GM06990 (cell line): ENCODE measurements around the gene CLEC1B.
A peak's percentile ranks its signal among the peaks of the same experiment; 100 is the strongest.

Experiments
- DNase-seq: peaks from one replicate; pipeline ENCODE4 v3.0.0-alpha.2; 2011; ENCODE audit not compliant: insufficient read length; ENCODE audit errors: extremely low read depth
- H3K27me3 ChIP-seq: replicated peaks from 2 replicates; pipeline ENCODE4 v1.6.0; 2011; ENCODE audit warnings: low read length; ENCODE audit not compliant: control insufficient read depth, insufficient read depth
- H3K36me3 ChIP-seq: 2 replicates; pipeline ENCODE4 v1.5.1; 2011; ENCODE audit warnings: low read length; ENCODE audit not compliant: control insufficient read depth, insufficient read depth
- H3K4me3 ChIP-seq: replicated peaks from 2 replicates; pipeline ENCODE4 v1.5.1; 2011; ENCODE audit warnings: low read depth, mild to moderate bottlenecking, control low read depth, low read length
- CTCF ChIP-seq: IDR thresholded peaks from 2 replicates; pipeline ENCODE4 v1.5.1; 2011; ENCODE audit warnings: low read length, control low read depth, mild to moderate bottlenecking, inconsistent platforms; ENCODE audit not compliant: insufficient read depth, poor library complexity, severe bottlenecking

CLEC1B gene

DNA sequence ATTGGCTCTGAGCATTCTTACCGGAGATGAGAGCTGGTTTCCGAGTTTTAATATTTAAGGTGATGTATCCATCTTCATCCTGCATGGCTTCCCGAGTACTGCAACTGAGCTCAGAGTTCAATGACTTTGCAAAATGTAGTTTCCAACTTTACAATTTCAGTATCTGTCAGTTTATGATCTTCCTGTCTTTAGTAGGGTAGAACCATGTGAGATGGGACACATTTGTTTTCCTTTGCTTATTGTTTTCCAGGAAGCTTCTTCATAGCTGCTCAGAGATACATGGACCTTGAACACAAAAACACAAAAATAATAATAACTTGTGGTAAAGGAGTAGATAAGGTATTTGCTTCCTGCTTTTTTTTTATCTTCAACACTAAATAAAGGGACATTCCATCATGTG, at the start of gene CLEC1B:
TSS of gene CLEC1B (minus strand) at position 106 of the 400 bp plus-strand sequence. CDS start at position 85, 21 bp downstream.
- H3K4me3 ChIP-seq = no peak within 1 kb of the TSS
- TF ChIP-seq CTCF = no peak
- H3K36me3 ChIP-seq = no peaks in the 10 kb centered on the region
- DNase-seq = no peak
- H3K27me3 ChIP-seq = no peaks in the 10 kb centered on the region; the same call in 1 of the 2 replicates

GRCh38 chr12:10048526-10048925, 49.6 kb upstream of the CLEC1B start:
- DNase-seq = no peak
- no peaks in the 10 kb centered on the region for H3K36me3 ChIP-seq
- H3K4me3 ChIP-seq = no peak overlapping the region
- no peak for TF ChIP-seq CTCF
- no peaks in the 10 kb centered on the region for H3K27me3 ChIP-seq

DNA sequence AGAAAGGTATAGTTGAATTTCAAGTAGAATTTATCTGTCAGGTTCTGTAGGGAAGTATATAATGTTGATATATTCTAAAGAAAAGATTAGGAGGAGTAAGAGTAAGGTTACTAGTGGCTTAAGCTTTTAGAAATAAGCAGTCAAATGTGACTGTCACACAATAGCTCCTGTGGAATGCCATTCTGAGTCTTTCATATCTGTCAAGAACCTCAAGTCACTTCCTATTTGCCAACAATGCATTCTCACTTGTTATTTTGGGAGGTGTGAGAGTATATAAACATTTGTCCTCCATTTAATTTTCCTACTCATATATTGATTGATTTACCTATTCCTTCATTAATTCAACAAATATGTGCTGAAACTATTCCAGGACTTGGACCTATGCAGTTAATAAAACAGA, 43.2 kb upstream of the CLEC1B start:
- no peak for TF ChIP-seq CTCF
- Histone ChIP-seq H3K27me3 (no peaks in the 10 kb centered on the region), H3K36me3 (no peaks in the 10 kb centered on the region), H3K4me3 (no peak overlapping the region)
- no peak for DNase-seq

DNA sequence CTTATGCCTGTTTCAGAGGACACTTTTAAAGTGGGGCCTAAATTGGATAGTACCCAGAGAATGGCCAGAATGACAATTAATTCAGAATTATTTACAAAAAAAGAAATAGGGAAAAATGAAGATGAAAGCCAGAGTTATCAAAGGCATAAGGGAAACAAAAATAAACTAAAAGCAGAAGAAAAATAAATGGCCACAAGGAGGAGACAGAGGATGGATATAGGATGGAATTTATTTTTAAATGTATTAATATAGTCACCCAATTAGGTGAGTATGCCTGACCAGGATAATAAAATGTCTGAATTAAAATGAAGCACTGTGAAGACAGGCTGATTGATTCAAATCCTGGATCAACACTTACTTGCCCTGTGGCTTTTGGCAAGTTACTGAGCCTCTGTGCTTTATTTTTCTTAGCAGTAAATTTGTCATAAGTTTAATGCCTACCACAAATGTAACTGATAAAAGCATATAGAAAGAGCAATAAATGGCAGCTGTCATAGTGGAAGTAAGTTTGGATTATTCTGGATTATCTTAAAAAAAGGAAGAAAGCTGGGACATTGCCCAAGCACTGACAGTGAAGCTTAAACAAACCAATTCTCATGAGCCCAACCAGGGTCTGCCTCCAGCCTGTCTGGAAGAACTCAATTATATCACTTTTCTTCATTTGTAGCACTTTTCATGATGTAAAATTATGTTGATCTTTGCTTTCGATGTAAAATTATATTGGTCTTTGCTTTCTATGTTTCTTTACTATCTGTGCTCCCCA, 35.0 kb upstream of the CLEC1B start:
- H3K4me3 ChIP-seq = no peak overlapping the region
- peaks cover 2% of the 10 kb centered on the region; the same call in 1 of the 2 replicates for H3K27me3 ChIP-seq
- no peak for DNase-seq
- H3K36me3 ChIP-seq = no peaks in the 10 kb centered on the region
- TF ChIP-seq CTCF = peak; percentile 42

GRCh38 chr12:10031771-10032175, 32.9 kb upstream of the CLEC1B start:
- Histone ChIP-seq H3K4me3 (no peak overlapping the region), H3K36me3 (no peaks in the 10 kb centered on the region), H3K27me3 (peaks cover 2% of the 10 kb centered on the region; the same call in 1 of the 2 replicates)
- TF ChIP-seq CTCF = no peak
- no peak for DNase-seq

GRCh38 chr12:10031321-10031720, 32.4 kb upstream of the CLEC1B start:
- H3K4me3 ChIP-seq = no peak overlapping the region
- H3K27me3 ChIP-seq = peaks cover 2% of the 10 kb centered on the region; the same call in 1 of the 2 replicates
- H3K36me3 ChIP-seq = no peaks in the 10 kb centered on the region
- DNase-seq = no peak
- TF ChIP-seq CTCF = no peak
